ENCODE results near the gene TMEM25.
"Not testable (repeated sequence)": the region's sequence is repeated elsewhere in the genome, so short reads cannot be mapped to it uniquely, and the experiment has no call there.

Gene TMEM25

GRCh38 chr11:118530683-118531596 lies at the start of gene TMEM25:
TSS of gene TMEM25 (plus strand) at chr11:118531192. CDS start at chr11:118531802, 610 bp downstream.
- peak; percentile 86 for DNase-seq

GRCh38 chr11:118481238-118481637 lies 49.8 kb upstream of the TMEM25 start:
- DNase-seq: not testable (repeated sequence)

- DNase-seq: no peak
Observed at GRCh38 chr11:118484405-118484804, 46.6 kb upstream of the TMEM25 start.

- DNase-seq: no peak
Observed at GRCh38 chr11:118485273-118485672, 45.7 kb upstream of the TMEM25 start.

DNA sequence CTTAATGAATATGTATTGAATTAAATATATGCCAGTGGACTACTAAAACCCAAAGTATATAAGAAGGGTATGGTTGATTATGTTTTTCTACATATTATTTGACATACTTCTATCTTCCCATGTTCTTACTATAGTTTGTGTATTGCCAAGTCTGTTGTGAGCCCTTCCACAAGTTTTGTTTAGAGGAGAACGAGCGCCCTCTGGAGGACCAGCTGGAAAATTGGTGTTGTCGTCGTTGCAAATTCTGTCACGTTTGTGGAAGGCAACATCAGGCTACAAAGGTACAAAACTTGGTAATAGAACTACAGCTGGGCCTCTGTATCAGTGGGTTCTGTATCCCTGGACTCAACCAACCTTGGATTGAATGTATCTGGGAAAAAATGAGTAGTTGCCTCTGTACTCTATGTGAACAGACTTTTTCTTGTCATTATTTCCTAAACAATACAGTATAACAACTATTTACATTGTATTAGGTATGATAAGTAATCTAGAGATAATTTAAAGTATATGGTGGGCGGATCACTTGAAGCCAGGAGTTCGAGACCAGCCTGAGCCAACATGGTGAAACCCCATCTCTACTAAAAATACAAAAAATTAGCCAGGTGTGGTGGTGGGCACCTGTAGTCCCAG lies 42.4 kb upstream of the TMEM25 start:
- DNase-seq: peak; percentile 78

DNA sequence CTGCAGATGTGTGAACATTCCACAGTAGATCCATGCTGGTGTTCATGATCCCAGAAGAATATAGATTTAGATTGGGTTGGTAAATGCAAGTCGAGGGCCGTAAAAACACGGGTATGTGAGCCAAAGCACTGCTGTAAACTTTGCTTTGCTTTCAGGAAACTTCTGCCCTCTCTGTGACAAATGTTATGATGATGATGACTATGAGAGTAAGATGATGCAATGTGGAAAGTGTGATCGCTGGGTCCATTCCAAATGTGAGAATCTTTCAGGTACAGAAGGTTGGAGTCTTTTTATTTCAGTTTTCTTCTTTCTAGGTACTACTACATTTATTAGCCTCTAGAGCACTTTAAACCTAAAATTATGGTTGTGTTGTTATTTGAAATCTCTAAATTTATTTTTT lies 40.0 kb upstream of the TMEM25 start:
- DNase-seq: no peak

DNA sequence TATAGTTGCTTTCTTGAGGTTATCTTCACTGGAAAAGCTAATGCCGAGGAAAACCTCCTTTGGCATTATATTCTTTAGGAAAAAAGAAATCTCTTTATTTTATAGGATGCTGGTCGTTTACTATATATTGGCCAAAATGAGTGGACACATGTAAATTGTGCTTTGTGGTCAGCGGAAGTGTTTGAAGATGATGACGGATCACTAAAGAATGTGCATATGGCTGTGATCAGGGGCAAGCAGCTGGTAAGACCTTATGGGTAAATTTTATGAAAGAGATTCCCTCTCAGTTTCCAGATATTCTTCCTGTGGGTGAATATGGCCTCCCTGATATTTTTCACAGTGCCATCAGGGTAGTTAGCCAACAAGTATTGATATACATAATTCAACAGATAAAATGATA lies 33.2 kb upstream of the TMEM25 start:
- no peak for DNase-seq

GRCh38 chr11:118503216-118503615 lies 27.8 kb upstream of the TMEM25 start:
- DNase-seq: no peak

DNA sequence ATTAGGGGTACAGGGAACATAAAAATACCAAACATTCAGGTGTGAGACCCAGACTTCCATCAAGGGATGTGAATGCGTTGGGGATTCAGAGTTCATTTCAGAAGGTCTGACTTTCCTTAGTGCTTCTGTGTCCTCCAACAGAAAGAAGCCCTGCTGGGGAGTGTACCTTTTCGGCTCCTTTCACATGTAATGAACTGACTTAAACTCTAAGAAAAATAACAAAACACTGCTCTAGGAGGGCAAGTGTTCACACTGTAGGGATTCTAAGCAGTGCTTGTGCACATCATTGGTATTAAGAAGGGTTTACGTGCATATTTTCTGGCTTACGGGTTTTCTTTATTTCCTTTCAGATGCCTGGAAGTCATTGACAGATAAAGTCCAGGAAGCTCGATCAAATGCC lies 19.4 kb upstream of the TMEM25 start:
- no peak for DNase-seq

DNA sequence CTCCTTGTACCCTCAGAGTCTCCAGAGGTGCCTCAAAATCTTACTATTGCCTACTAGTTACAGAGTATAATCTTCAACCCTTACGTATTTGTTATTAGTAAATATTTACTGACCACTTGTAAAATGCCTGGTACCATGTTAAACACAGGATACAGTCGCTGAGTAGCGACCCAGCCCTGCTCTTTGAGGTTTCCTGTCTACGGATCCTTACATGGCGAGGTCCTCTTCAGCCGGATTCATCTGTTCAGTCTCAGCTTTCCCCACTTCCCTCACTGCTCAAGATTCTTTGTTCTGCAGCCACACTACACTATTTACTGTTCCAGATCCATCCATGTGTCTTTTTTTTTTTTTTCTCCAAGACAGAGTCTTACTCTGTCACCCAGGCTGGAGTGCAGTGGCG lies 16.9 kb upstream of the TMEM25 start:
- no peak for DNase-seq

DNA sequence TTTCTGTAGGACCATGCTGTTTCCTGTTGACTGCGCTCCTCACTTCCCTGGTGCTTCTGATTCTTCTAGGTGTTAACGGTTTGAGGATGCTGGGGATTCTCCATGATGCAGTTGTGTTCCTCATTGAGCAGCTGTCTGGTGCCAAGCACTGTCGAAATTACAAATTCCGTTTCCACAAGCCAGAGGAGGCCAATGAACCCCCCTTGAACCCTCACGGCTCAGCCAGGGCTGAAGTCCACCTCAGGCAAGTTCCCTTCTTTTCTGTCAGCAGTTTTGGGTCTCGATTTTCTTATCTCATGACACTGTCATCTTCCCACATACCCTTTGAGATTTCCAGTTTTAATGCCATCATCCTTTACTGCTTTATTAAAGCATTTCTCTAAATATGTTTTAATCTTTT lies 11.4 kb upstream of the TMEM25 start:
- no peak for DNase-seq

DNA sequence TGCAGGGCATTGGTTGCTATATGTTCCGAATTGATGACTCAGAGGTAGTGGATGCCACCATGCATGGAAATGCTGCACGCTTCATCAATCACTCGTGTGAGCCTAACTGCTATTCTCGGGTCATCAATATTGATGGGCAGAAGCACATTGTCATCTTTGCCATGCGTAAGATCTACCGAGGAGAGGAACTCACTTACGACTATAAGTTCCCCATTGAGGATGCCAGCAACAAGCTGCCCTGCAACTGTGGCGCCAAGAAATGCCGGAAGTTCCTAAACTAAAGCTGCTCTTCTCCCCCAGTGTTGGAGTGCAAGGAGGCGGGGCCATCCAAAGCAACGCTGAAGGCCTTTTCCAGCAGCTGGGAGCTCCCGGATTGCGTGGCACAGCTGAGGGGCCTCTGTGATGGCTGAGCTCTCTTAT lies 9.1 kb upstream of the TMEM25 start:
- DNase-seq: no peak

DNA sequence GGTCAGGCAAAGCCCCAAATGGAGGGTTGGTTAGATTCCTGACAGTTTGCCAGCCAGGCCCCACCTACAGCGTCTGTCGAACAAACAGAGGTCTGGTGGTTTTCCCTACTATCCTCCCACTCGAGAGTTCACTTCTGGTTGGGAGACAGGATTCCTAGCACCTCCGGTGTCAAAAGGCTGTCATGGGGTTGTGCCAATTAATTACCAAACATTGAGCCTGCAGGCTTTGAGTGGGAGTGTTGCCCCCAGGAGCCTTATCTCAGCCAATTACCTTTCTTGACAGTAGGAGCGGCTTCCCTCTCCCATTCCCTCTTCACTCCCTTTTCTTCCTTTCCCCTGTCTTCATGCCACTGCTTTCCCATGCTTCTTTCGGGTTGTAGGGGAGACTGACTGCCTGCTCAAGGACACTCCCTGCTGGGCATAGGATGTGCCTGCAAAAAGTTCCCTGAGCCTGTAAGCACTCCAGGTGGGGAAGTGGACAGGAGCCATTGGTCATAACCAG lies 8.4 kb upstream of the TMEM25 start:
- DNase-seq: peak; percentile 44

GRCh38 chr11:118524356-118524755 lies 6.6 kb upstream of the TMEM25 start:
- no peak for DNase-seq

- peak; percentile 18 for DNase-seq
Observed at GRCh38 chr11:118524757-118525470, 6.1 kb upstream of the TMEM25 start.

DNA sequence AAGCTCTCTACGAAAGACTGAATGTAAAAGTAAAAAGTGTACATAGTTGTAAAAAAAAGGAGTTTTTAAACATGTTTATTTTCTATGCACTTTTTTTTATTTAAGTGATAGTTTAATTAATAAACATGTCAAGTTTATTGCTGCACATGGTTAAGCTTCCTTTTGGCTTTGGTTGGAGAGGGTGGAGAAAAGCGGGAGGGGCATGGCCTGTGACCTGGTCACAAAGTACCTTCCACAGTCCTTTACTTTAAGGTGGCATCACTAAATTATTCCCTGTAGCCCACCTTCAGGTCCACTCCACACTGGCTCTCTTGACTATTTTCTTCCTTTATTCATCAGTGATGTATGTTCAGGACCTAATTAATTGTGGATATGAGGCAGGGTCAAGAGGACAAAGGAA lies 4.3 kb upstream of the TMEM25 start:
- no peak for DNase-seq

- no peak for DNase-seq
Observed at GRCh38 chr11:118527109-118527508, 3.9 kb upstream of the TMEM25 start, which contains the start of gene TTC36. TSS of gene TTC36 (plus strand) at chr11:118527474. CDS start at chr11:118527495, 21 bp downstream.

- no peak for DNase-seq
Observed at GRCh38 chr11:118528511-118528910, 2.5 kb upstream of the TMEM25 start.

DNA sequence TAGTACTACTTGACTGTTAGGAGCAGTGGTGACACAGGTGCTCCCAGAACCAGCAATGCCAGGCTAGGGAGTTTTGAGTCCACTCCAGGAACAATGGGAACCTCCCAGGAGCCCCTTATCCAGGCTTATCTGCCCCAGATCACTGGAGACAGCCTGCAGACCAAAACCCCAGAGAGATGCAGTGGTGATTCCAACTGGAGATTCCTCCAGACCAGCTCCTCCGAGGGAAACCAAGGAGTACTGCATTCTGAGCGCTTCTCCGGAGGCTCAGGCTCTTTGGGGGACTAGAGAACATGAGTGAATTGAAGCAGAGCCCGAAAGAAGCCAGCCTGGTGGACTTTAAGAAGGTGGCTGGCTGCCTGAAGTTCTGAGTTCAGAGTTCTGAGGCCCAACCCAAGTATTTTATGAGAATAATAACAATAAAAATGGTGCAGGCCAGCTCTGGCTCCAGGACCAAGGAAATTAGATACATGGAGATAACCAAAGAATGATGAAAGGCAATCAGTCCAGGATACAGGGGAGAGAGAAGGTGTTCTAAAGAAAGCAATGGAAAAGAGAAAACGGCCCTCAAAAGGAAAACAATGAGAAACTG lies 1.3 kb upstream of the TMEM25 start:
- DNase-seq: peak; percentile 56

DNA sequence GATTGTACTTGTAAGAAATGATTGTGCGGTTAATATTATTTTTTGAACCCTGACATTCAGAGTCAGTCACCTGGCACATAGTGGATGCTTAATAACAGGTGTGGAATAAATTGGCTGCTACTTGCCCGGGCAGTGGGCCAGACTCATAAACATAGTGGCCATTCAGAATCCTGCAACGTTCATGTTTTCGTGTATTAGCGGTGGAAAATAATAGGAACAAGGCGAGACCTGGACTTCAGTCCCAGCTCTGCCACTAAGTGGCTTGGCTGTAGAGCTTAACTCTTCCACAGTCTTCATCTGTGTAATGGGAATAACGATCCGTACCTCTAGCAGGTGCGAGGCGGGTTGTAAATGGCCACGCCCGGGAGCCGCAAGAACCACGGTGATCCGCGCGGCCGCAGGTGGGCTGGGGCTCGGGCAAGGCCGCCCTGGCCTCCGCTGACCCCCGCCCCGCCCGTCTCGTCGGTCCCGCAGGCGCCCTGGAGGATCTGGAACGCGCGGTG lies 761 bp upstream of the TMEM25 start:
- DNase-seq: peak; percentile 99

- DNase-seq: peak; percentile 61
Observed at GRCh38 chr11:118531597-118532084, 649 bp downstream of the TMEM25 start.

DNA sequence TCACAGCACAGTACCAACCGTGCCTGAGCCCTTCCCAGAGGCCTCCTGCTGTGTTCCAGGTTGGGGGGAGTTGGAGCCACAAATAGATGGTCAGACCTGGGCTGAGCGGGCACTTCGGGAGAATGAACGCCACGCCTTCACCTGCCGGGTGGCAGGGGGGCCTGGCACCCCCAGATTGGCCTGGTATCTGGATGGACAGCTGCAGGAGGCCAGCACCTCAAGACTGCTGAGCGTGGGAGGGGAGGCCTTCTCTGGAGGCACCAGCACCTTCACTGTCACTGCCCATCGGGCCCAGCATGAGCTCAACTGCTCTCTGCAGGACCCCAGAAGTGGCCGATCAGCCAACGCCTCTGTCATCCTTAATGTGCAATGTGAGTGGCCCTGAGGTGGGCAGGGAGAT lies 1.1 kb downstream of the TMEM25 start:
- no peak for DNase-seq

Data from NCI-H1105 treated with DMSO at 0.1 percent for 48 hours (cell line).